ENCODE data around the gene OR52B4.
A peak's percentile ranks its signal among the peaks of the same experiment; 100 is the strongest.
"Not testable (repeated sequence)": the region's sequence is repeated elsewhere in the genome, so short reads cannot be mapped to it uniquely, and the experiment has no call there.

OR52B4 gene

DNA sequence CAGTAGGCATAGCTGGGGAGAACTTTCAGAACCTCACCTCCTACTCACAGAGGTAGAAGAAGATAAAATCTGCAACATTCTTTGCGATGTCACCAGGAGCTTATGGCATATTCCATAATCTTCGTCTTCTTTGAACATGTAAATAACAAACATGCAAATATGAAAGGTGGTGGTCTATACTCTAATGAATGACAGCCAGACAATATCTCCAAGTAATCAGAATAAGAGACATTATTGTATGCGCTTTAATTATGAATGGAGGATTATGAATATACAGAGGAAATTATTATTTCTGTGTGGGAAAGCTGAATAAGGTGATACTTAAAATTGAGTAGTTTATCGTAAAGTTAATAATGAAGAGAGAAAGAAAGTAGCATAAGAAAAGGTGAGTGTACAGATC lies at the start of gene OR52B4:
TSS of gene OR52B4 (minus strand) at position 101 of the 400 bp plus-strand sequence. CDS start at position 10, 91 bp downstream.
- no peak within 1 kb of the TSS for H3K4me3 ChIP-seq (ENCODE audit: low read depth, low read length)
- DNase-seq (ENCODE audit: low read depth): no peak

DNA sequence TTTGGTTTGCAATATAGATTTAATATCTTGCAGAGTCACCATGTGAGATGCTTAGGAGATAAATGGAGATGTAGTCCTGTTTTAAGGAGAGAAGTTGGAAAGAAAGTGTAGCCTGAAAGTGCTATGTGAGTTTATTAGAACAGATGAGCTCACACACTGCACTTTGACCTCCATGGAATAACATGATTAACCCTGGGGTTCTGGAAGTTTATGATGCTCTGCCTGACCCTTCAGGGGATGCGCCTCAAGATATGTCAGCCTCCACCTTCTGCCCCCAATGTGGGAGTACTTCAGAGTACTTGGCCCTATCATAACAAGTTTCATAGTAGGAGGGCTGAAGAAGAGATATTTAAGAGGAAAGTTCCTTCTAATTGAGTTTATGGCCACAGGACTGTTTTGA lies 48.6 kb upstream of the OR52B4 start:
- DNase-seq (ENCODE audit: low read depth): no peak
- H3K4me3 ChIP-seq (ENCODE audit: low read depth, low read length): no peak overlapping the region

DNA sequence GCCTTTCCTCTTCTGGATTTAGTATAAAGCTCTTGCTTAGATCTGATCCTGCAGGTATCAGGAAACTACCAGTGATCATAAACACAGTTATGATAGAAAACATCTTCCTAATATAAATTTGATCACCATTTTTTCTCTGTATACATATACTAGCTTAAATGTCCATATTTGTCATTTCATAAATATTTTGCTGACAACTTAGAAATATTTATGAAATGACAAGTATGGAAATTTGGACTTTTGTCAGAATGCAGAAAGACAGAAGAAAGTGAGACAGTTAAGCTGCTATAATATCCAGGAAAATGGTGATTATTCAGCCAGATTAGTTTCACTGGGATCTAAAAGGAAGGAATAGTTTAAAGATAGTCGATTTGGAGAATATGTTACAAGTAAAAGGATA lies 48.1 kb upstream of the OR52B4 start:
- H3K4me3 ChIP-seq (ENCODE audit: low read depth, low read length): no peak overlapping the region
- DNase-seq (ENCODE audit: low read depth): no peak

DNA sequence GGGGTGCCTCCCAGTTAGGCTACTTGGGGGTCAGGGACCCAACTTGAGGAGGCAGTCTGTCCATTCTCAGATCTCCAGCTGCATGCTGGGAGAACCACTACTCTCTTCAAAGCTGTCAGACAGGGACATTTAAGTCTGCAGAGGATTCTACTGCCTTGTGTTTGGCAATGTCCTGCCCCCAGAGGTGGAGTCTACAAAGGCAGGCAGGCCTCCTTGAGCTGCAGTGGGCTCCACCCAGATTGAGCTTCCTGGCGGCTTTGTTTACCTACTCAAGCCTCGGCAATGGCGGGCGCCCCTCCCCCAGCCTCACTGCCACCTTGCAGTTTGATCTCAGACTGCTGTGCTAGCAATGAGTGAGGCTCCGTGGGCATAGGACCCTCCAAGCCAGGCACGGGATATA lies 38.0 kb upstream of the OR52B4 start:
- DNase-seq (ENCODE audit: low read depth); H3K4me3 ChIP-seq (ENCODE audit: low read depth, low read length): not testable (repeated sequence)

GRCh38 chr11:4393858-4394223 lies 25.7 kb upstream of the OR52B4 start:
- peak overlapping the region; percentile 78 for H3K4me3 ChIP-seq (ENCODE audit: low read depth, low read length)

GRCh38 chr11:4393209-4393857 lies 25.1 kb upstream of the OR52B4 start, which contains the start of gene TRIM21:
TRIM21 (minus strand) TSS chr11:4393702; CDS start chr11:4390409, 3,293 bp downstream.
- DNase-seq (ENCODE audit: low read depth): peak; percentile 45
- H3K4me3 ChIP-seq (ENCODE audit: low read depth, low read length): peak within 1 kb of the TSS; percentile 78

More at GRCh38 chr11:4393858-4394223, 25.7 kb upstream of the OR52B4 start:
- DNase-seq (ENCODE audit: low read depth): no peak

DNA sequence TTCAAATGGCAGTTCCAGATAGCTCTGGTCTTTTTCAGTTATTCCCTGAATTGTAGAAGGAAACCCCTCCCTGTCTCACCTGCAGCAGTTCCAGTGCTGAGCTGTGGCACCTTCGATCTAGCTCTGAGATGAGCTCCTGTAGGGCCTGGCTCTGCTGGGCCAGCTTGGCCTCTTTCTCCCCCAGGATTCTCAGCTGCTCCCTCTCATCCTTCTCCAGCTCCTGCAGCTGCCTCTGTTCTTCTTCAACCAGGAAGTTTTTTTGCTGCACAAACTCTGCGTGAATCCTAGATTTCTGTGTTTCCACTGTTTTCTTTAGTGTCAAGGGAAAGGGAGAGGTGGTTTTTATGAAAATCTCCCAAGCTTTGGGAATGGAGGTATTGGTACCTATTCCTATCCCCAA lies 20.0 kb upstream of the OR52B4 start:
- DNase-seq (ENCODE audit: low read depth): no peak

GRCh38 chr11:4385978-4386740 lies 18.0 kb upstream of the OR52B4 start:
- DNase-seq (ENCODE audit: low read depth): no peak

More for the DNA sequence above, 20.0 kb upstream of the OR52B4 start:
- H3K4me3 ChIP-seq (ENCODE audit: low read depth, low read length): no peak overlapping the region

DNA sequence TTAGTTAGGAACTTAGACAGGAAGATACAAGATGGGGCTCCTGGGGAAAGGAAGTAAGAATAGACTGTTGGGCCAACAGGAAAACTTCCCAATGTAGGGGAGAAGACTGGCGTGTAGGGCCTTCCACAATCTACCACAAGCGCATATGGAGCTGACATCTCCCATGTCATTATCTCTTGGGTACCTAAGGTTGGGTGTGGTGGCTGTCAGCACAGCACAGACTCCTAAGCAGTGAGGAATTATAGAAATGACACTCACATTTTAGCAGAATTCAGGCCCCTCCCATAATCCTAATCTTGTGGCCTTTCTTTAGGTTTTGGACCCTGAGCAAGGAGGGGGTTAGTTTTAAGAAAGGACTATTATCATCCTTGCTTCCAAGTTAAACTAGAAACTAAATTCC lies 13.7 kb upstream of the OR52B4 start:
- DNase-seq (ENCODE audit: low read depth): no peak
- H3K4me3 ChIP-seq (ENCODE audit: low read depth, low read length): no peak overlapping the region

More at GRCh38 chr11:4385978-4386740, 18.0 kb upstream of the OR52B4 start:
- H3K4me3 ChIP-seq (ENCODE audit: low read depth, low read length): no peak overlapping the region

DNA sequence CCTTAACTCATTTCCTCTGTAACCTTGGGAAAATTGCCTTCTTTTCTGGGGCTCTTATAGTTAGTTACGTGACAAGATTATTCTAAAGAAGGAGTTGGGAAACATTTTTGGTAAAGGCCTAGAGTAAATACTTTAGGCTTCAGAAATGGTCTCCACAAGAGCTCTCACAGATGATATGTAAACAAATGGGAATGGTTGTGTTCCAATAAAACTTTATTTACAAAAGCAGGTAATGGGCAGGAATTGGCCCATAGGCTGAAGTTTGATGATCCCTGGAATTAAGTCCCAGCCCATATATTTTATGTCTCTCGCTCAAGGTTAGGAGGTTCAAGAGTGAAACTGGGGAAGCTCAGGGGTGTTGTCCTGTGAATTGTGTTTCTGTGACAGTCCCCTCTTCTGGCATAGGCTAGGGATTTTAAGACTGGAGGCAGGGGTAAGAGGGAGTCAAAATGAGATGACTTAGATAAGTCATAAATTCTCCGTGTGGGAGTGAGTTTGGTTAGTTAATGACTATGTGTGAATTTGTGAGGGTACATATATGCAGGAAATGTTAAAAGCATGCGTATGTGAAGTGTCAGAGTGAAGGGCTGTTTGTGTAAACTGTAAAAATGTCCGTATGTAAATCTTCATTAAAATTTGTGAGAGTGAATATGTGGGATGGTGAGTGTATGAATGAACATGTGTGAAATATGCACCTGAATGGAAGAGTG lies 7.4 kb upstream of the OR52B4 start:
- no peak overlapping the region for H3K4me3 ChIP-seq (ENCODE audit: low read depth, low read length)
- no peak for DNase-seq (ENCODE audit: low read depth)

DNA sequence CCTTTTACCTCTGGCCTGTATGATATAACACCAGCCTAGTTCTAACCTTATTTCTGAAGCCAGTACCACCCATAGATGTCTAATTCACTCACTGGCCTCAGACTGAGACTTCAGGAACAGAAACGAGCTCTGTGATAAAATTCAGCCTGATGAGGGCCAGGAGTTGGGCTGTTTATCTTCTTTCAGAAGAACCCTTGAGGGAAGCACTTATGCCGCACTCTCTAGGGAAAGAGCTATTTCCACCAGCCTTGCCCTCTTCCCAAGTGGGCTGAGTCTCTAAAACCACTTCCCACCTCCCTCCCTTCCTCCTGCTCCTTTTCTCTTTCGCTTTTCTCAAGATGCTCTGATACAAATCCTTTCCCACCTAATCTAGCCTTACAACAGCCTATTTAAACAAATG lies 2.0 kb upstream of the OR52B4 start:
- H3K4me3 ChIP-seq (ENCODE audit: low read depth, low read length): no peak overlapping the region
- no peak for DNase-seq (ENCODE audit: low read depth)

GRCh38 chr11:4348142-4348541 lies 20.0 kb downstream of the OR52B4 start:
- DNase-seq (ENCODE audit: low read depth); H3K4me3 ChIP-seq (ENCODE audit: low read depth, low read length): not testable (repeated sequence)

DNA sequence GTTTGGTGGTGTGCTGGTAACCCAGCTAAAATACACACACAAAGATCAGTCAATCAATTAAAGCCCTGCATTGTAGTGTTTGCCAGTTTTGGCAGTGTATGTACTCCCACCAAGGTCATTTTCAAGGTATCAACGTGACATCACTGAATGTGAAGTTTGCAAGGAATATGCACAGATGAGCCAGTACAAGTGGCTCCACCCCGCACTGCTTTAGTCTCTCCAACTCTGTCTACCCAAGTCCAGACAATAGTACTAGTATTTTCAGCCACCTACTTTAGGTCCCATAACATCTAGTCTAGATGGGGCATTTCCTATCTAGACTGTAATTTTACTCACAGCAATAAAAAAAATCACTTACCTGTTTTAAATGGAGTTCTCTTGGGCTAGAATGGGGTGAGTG lies 22.8 kb downstream of the OR52B4 start:
- DNase-seq (ENCODE audit: low read depth); H3K4me3 ChIP-seq (ENCODE audit: low read depth, low read length): not testable (repeated sequence)

DNA sequence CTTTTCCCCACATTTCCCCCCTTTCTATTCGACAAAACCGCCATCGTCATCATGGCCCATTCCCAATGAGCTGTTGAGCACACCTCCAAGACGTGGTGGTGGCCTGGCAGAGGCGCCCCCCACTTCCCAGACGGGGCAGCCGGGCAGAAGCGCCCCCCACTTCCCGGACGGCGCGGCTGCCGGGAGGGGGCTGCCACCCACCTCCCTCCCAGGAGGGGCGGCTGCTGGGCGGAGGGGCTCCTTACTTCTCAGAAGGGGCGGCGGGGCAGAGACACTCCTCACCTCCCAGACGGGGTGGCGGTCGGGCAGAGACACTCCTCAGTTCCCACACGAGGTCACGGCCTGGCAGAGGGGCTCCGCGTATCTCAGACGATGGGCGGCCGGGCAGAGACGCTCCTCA lies 33.8 kb downstream of the OR52B4 start:
- not testable (repeated sequence) for H3K4me3 ChIP-seq (ENCODE audit: low read depth, low read length); DNase-seq (ENCODE audit: low read depth)

Measured in skeletal muscle cell (primary cell).